Stimulated activated naive CD8-positive, alpha-beta T cell treated with anti-CD3 and anti-CD28 coated beads, Interleukin-15, amount 100 ng/mL, for 72 hours (primary cell): ENCODE measurements around the gene RPS21.

Experiments
- ATAC-seq: fragments of 150-1000 bp; cut with Tn5 transposase; 2 replicates; pipeline ENCODE4 v1.10.0; 2021; ENCODE audit warnings: mild to moderate bottlenecking, moderate library complexity
- DNase-seq, 2 donors: peaks; one replicate each; pipeline ENCODE4 v3.0.0; 2021 to 2022
- H3K27ac Mint-ChIP-seq, 2 donors: one replicate each; pipeline ENCODE4 v1.8.0; 2022; ENCODE audit warnings: mild to moderate bottlenecking in 2 of 2, mixed read lengths in 2 of 2, moderate library complexity in 2 of 2
- H3K27me3 Mint-ChIP-seq: one replicate; pipeline ENCODE4 v1.8.0; 2022; ENCODE audit warnings: mixed read lengths
- H3K4me1 Mint-ChIP-seq: one replicate; pipeline ENCODE4 v1.8.0; 2022; ENCODE audit warnings: mild to moderate bottlenecking, mixed read lengths
- H3K4me3 Mint-ChIP-seq, 2 donors: one replicate each; pipeline ENCODE4 v1.8.0; 2022; ENCODE audit warnings: mild to moderate bottlenecking in 2 of 2, mixed read lengths in 2 of 2, moderate library complexity in 1 of 2
- H3K9me3 Mint-ChIP-seq, 2 donors: one replicate each; pipeline ENCODE4 v1.8.0; 2022; ENCODE audit warnings: mixed read lengths in 2 of 2

RPS21 gene

DNA sequence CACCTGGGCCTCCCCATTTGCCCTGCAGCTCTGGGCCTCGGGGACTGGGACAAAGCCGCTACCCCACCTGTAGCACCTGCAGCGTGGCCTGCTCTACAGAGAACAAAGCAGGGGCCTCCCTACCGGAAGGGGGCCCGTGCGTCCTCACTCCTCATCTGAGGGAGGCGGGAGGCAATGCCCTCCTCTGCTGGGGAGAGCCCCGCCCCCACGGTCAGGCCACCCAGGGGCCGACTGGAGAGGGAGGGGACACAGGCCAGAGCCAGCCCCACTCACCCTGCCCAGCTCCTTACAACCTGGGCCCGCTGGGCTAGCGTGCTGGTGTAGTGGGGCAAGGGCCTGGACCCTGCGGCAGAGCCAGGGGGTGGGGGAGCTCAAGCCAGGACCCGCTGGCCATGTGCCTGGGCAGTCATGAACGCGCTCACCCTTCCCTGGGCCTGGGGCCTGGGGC, 27.8 kb upstream of the RPS21 start:
- peaks cover 27% of the 10 kb centered on the region for H3K27me3 Mint-ChIP-seq
- no peak for DNase-seq
- ATAC-seq = no peak
- H3K9me3 Mint-ChIP-seq = no peaks in the 10 kb centered on the region
- H3K27ac Mint-ChIP-seq = peak overlapping the region in 1 of 2 donors; percentile 48
- no peak overlapping the region for H3K4me3 Mint-ChIP-seq
- H3K4me1 Mint-ChIP-seq = no peaks in the 10 kb centered on the region

GRCh38 chr20:62359491-62360121, 27.3 kb upstream of the RPS21 start:
- Mint-ChIP-seq H3K4me1 (no peaks in the 10 kb centered on the region), H3K27me3 (peaks cover 32% of the 10 kb centered on the region), H3K27ac (no peak overlapping the region), H3K4me3 (no peak overlapping the region), H3K9me3 (no peaks in the 10 kb centered on the region)
- ATAC-seq = no peak
- DNase-seq = no peak

DNA sequence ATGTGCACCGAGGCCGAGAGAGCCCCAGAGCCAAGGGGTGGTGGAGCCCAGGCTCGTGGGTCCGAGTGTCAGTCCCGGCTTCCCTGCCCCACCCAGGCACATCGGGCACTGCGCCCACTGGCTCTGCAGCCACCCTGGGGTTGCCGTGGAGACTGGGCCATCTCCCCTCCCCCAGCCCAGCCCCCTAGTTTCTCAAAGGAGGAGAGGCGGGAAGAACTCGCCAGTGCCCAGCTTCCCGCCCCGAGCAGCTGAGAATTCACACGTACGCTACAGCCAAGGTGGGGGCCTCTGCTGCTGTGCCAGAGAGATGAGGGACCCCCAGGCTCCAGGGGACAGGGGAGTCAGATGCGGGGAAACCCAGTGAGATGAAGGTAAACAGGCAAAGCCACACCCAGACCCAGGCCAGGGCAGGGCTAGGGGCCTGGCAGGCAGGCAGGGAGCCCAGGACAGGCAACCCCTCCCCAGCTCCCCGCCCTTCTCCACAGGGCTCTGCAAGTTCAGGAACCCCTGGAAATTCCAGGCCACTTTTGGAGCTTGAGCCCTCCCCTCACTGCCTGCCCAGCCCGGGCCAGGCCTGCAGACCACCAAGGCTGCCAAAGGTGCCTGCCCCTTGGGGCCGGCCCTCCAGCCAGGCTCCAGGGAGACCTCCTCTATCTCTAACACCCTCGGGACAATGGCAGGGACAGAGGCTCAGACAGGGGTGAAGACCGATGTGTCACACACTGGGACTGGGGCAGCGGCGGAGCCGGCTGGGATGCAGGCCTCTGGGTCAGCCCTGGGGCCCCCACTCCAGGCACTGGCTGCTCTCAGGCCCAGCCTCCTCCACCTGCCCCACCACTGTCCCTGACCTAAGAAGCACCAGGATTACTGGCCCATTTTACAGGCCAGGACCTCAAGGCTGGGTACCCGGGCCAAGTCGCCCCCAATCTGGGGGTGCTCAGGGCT, 25.8 kb upstream of the RPS21 start:
- ATAC-seq (no peak), DNase-seq (no peak)
- H3K4me1 Mint-ChIP-seq = no peaks in the 10 kb centered on the region
- H3K27ac Mint-ChIP-seq = no peak overlapping the region
- H3K4me3 Mint-ChIP-seq = no peak overlapping the region
- H3K9me3 Mint-ChIP-seq = no peaks in the 10 kb centered on the region
- H3K27me3 Mint-ChIP-seq = peaks cover 47% of the 10 kb centered on the region

- Mint-ChIP-seq H3K9me3 (no peaks in the 10 kb centered on the region), H3K27ac (no peak overlapping the region), H3K27me3 (peaks cover 41% of the 10 kb centered on the region), H3K4me1 (no peaks in the 10 kb centered on the region), H3K4me3 (no peak overlapping the region)
- ATAC-seq (no peak), DNase-seq (no peak)
Observed at GRCh38 chr20:62361799-62362589, 24.9 kb upstream of the RPS21 start.

DNA sequence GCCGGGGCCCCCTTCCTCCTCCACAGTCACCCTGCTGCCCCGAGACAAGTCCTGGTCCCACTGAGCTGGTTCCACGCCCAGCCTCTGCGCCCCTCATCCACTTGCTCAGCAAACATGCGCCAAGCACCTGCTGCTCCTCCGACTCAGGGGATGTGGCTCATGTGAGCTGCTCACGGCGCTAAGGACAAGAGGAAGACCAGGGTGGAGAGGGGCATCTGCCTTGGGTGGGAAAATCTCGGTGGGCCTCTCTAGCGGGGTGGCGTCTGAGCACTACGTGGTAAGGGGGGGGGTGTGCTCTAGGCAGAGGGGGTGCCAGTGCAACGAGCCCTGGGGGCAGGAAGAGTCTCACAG, 24.3 kb upstream of the RPS21 start:
- Mint-ChIP-seq H3K9me3 (no peaks in the 10 kb centered on the region), H3K27ac (no peak overlapping the region), H3K27me3 (peaks cover 44% of the 10 kb centered on the region), H3K4me1 (peaks cover 1% of the 10 kb centered on the region), H3K4me3 (no peak overlapping the region)
- no peak for ATAC-seq
- no peak for DNase-seq

DNA sequence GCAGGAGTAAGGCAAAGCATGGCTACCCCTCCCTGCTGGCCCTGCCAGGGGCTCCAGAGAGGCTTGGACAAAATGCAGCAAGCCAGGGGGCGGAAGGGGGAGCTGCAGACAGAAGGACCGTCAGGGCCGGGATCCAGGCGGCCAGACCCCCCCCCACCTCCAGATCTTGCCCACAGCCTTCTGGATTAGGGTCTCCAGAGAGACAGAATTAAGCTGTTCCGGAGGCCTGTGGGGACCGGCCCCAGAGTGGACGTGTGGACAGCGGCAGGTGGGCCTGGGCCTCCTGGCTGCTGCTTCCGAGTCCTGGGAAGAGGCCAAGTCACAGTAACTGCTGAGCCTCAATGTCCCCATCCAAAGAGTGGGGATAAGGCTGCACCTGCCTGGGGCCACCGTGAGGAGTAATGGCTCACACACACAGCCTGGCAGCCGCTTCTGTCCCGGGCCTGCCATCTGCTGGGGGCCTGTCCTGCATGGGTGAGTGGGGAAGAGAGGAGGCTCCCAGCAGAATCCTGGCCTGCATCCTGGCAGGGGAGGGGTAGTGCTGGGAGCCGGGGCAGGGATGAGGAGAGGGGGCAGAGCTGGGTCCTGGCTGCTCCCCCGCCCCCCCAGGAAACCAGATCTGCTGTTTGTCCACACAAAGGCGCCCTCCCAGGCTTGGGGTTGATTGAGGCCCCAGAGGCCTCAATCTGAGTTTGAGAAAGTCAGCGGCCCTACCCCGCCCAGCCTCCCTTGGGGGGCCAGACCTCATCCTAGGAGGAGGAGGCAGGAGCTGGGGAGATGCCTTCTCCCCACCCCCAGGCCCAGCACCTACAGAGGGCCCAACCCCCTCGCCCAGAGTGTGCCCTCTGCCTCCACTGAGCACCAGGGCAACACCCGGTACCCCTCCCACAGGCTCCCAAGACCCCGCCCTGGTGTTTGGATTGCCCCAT, 23.6 kb upstream of the RPS21 start:
- DNase-seq (no peak), ATAC-seq (no peak)
- H3K4me3 Mint-ChIP-seq = no peak overlapping the region
- H3K9me3 Mint-ChIP-seq = no peaks in the 10 kb centered on the region
- H3K27ac Mint-ChIP-seq = no peak overlapping the region
- H3K4me1 Mint-ChIP-seq = peaks cover 8% of the 10 kb centered on the region
- peaks cover 51% of the 10 kb centered on the region for H3K27me3 Mint-ChIP-seq

DNA sequence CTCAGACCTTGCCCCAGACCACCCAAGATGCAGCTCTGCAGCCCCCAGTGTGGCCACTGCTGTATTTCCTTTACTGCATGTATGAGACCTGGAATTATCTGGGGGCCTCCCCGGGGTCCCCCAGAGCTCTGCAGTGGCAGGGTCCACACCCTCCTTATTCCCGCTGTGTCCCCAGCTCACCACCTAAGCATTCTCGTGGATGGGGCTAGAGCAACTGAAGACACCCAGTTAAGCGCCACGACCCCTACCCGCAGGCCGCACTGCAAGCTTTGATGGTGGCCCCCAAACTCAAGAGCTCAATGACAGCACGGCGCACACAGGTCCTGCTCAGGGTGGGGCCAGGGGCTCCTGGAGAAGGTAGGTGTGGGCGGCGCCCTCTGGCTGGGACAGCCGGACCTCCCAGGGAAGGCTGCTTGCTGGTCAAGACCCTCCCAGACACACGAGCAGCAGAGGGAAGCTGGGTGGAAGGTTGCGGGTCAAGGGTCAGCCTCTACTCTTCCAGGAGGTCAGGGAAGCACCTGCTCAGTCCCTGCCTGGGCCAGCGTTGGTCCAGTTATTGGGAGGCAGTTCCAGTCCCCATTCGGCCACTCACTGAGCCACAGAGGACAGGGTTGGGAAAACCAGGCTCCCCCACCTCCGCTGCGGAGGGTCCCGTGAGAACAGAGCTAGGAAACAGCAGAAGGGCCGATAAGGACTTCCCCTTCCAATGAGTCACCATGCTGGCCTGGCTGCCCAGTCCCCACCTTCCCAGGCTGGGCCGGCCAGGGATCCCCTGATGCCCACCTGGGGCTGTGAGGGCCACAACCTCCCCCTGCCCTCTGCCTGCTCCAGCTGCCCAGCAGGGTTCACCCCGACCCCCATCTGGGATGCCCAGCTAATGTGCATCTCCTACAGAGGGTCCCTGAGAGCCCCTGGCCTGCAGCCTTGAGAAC, 22.7 kb upstream of the RPS21 start:
- ATAC-seq = no peak
- H3K27me3 Mint-ChIP-seq = peaks cover 53% of the 10 kb centered on the region
- no peak overlapping the region for H3K4me3 Mint-ChIP-seq
- no peak for DNase-seq
- no peaks in the 10 kb centered on the region for H3K9me3 Mint-ChIP-seq
- H3K27ac Mint-ChIP-seq = no peak overlapping the region
- H3K4me1 Mint-ChIP-seq = peaks cover 16% of the 10 kb centered on the region

- no peak overlapping the region for H3K4me3 Mint-ChIP-seq
- peaks cover 60% of the 10 kb centered on the region for H3K27me3 Mint-ChIP-seq
- no peaks in the 10 kb centered on the region for H3K9me3 Mint-ChIP-seq
- peaks cover 25% of the 10 kb centered on the region for H3K4me1 Mint-ChIP-seq
- ATAC-seq = no peak
- no peak for DNase-seq
- no peak overlapping the region for H3K27ac Mint-ChIP-seq
Observed at GRCh38 chr20:62364911-62365736, 21.8 kb upstream of the RPS21 start.

GRCh38 chr20:62365814-62366369, 21.0 kb upstream of the RPS21 start:
- peaks cover 60% of the 10 kb centered on the region for H3K27me3 Mint-ChIP-seq
- H3K4me1 Mint-ChIP-seq = peaks cover 26% of the 10 kb centered on the region
- no peaks in the 10 kb centered on the region for H3K9me3 Mint-ChIP-seq
- H3K4me3 Mint-ChIP-seq = peak overlapping the region in 1 of 2 donors; percentile 46
- DNase-seq = no peak
- no peak overlapping the region for H3K27ac Mint-ChIP-seq
- no peak for ATAC-seq

DNA sequence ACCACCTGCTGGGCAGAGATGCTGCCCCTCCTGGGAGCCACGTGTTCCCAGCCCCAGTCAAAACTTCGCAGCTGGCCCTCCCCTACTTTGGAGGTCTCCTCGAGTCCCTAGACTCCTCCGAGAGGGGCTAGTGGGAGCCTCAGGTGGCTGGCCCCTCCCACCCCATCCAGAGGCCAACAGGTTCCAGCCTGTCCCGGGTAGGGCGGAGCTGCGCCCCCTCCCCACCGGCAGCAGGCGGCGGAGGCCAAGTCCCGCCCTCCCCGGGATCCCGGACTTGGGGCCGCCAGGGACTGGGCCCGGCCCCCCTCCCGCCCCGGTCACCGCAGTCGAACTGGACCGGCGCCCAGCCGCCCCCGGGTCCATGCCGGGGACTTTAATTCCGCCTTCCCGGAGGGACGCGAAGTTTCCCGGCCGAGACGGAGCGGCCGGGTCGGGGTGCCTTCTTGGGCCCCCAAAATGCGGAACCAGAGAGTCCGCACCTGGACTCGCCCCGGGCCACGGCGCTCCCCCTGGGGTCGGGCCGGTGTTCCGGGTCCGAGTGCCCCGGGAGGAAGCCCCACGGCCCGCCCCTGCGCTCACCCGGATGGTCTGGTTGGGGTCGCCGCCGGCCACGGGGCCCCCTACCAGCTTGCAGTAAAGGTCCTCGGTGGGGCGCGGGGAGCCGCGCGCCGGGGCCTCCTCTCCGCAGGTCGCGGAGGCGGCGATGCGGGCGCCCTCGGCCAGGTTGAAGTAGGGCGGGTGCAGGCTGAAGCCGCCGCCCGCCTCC, 20.4 kb upstream of the RPS21 start:
- Mint-ChIP-seq H3K4me1 (peaks cover 26% of the 10 kb centered on the region), H3K4me3 (peak overlapping the region in 1 of 2 donors; percentile 46), H3K27me3 (peaks cover 60% of the 10 kb centered on the region), H3K9me3 (no peaks in the 10 kb centered on the region), H3K27ac (no peak overlapping the region)
- ATAC-seq = peak; percentile 23
- DNase-seq = no peak

GRCh38 chr20:62367136-62367632, 19.7 kb upstream of the RPS21 start, which contains the start of gene LAMA5:
Gene LAMA5, minus strand, starts transcription at chr20:62367312. Its CDS starts 67 bp downstream, at chr20:62367245.
- DNase-seq = no peak
- peaks cover 26% of the 10 kb centered on the region for H3K4me1 Mint-ChIP-seq
- H3K4me3 Mint-ChIP-seq = peak within 1 kb of the TSS; percentile 62 to 81
- H3K27me3 Mint-ChIP-seq = peaks cover 60% of the 10 kb centered on the region
- H3K9me3 Mint-ChIP-seq = no peaks in the 10 kb centered on the region
- no peak within 1 kb of the TSS for H3K27ac Mint-ChIP-seq
- peak; percentile 21 for ATAC-seq

DNA sequence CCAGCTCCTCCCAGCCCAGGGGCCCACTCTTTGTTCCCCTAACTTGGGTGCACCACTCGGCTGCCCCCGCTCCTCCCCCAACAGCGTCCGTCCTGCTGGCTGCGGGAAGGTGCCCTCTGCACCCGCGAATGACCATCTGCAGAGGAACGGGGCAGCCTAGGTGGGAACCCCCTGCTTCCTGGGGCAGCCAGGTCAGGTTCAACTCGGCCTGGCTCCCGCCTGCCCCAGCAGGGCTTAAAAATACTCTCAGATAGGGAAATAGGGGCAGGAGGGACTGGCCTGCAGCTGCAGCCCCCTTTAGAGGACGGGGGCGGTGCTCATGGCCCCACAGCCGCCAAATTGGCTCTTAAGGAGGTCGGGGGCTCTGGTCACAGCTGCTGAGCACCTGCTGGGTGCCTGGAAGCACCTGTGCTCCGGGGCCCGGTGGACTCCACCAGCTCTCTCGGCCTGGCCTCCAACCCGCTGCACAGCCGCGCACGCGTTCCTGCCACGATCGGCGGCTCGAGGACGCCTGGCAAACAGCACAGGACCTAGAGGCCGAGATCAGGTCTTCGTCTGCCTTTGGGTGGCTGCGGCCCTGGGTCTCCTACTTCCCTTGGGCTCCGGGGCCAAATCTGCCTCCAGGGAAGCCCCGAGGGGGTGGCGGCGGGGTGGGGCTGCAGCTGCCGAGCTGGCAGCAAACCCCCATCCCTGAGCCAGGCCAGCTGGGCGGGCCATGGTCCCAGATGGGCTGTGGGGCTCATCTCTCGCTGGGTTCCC, 19.1 kb upstream of the RPS21 start:
- H3K4me3 Mint-ChIP-seq = peak overlapping the region; percentile 62 to 81
- peaks cover 26% of the 10 kb centered on the region for H3K4me1 Mint-ChIP-seq
- no peak for ATAC-seq
- DNase-seq = peak in 1 of 2 donors; percentile 42
- H3K27ac Mint-ChIP-seq = no peak overlapping the region
- H3K9me3 Mint-ChIP-seq = no peaks in the 10 kb centered on the region
- H3K27me3 Mint-ChIP-seq = peaks cover 53% of the 10 kb centered on the region
